Measurements from ENCODE around the gene CHST5. TPM values are rescaled to one million over a fixed set of nuclear protein-coding genes. Genes with fewer than 3 reads are reported as not detected.

Gene CHST5
- total and polyA plus RNA-seq, 2 of the 8 experiments (the other 6 are each of a cell fraction or from before 2014, with no cell fraction given): 0.13 to 0.23 TPM

DNA sequence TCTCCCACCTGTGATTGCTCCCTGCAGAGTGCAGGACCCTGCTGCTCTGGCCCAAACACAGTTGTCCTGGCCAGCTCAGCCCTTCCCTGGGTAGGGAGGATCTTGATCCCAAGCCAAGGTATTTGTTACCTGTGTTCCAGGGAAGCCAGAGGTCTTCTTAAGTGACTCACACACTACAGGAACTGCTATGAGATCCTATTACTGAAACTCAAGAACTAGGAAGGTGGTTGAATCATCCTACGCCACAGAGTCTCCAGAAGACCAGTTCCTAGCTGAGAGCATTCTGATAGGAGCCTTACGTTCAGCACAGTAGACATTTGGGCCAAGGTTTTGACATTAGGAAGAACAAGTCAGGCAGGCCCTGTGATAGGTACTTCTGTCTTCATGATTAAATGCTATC, 52.7 kb downstream of the CHST5 start:
- Histone ChIP-seq H3K9ac (replicated peaks in 1 of 4; ENCODE audit: extremely low read depth in 1 of 4, low read depth in 3 of 4, low read length in 3 of 4) (no peak overlapping the region), H3K27ac (ENCODE audit: low read depth, low read length) (no peak overlapping the region), H3K14ac (ENCODE audit: insufficient read length) (no peak overlapping the region), H2AFZ (ENCODE audit: low read length) (no peak overlapping the region), H3K56ac (replicated peaks; ENCODE audit: insufficient read length, low read depth, low read length) (no peak overlapping the region), H3K9me3 (ENCODE audit: insufficient read depth in 2 of 2, low read depth in 1 of 2, low read length in 1 of 2) (no peaks in the 10 kb centered on the region), H4K91ac (replicated peaks; ENCODE audit: insufficient read length, low read length) (no peak overlapping the region), H3K4me3 (ENCODE audit: extremely low read depth in 1 of 4, insufficient read depth in 2 of 4, low read depth in 3 of 4, low read length in 4 of 4) (no peak overlapping the region), H3K36me3 (ENCODE audit: control insufficient read depth in 2 of 4, insufficient read depth in 4 of 4, low read length in 3 of 4) (peaks cover 0 to 20% (median 10%) of the 10 kb centered on the region in 4 experiments; a peak in 7 of 8 replicates), H3K79me2 (ENCODE audit: control insufficient read depth in 1 of 2, insufficient read depth in 2 of 2, low read length in 2 of 2) (no peaks in the 10 kb centered on the region), H3K79me1 (ENCODE audit: low read depth, low read length) (peaks cover 4% of the 10 kb centered on the region; the same call in 1 of the 2 replicates), H4K5ac (ENCODE audit: insufficient read length, low read depth, low read length) (no peak overlapping the region), H3K4ac (replicated peaks; ENCODE audit: insufficient read length, low read depth, low read length) (no peak overlapping the region), H3K4me1 (replicated peaks in 1 of 4; ENCODE audit: control insufficient read depth in 3 of 4, insufficient read depth in 4 of 4, low read length in 3 of 4) (no peaks in the 10 kb centered on the region), H2BK5ac (ENCODE audit: low read depth, low read length) (no peak overlapping the region; the same call in 1 of the 2 replicates), H4K20me1 (replicated peaks in 1 of 2; ENCODE audit: control insufficient read depth in 1 of 2, insufficient read depth in 2 of 2, low read length in 2 of 2) (peaks cover 0 to 2% of the 10 kb centered on the region in 2 experiments), H3K23ac (ENCODE audit: insufficient read length) (no peak overlapping the region), H2BK20ac (ENCODE audit: low read length) (no peak overlapping the region), H3K23me2 (ENCODE audit: low read depth, low read length) (no peaks in the 10 kb centered on the region), H2AK5ac (ENCODE audit: low read depth, low read length) (no peak overlapping the region), H3K18ac (ENCODE audit: extremely low read depth, low read length) (no peak overlapping the region), H3K4me2 (ENCODE audit: insufficient read depth in 1 of 2, low read depth in 2 of 2, low read length in 2 of 2) (no peak overlapping the region), H2BK12ac (ENCODE audit: low read depth, low read length) (no peak overlapping the region), H2BK120ac (replicated peaks; ENCODE audit: low read depth, low read length) (no peak overlapping the region), H3K27me3 (replicated peaks in 1 of 4; ENCODE audit: control insufficient read depth in 3 of 4, extremely low read depth in 1 of 4, insufficient read depth in 3 of 4, low read length in 3 of 4) (no peaks in the 10 kb centered on the region), H4K8ac (ENCODE audit: extremely low read depth, insufficient read depth, low read length) (no peak overlapping the region), H2BK15ac (ENCODE audit: low read length) (no peak overlapping the region)
- POLR2A ChIA-PET (ENCODE audit: partially characterized antibody): no interaction called here
- DNase-seq (ENCODE audit: low read depth in 1 of 2, low spot score in 2 of 2) (no peak), FAIRE-seq (no peak)
- no peak for TF ChIP-seq YY1 (IDR thresholded peaks at IDR 0.05; ENCODE audit: low read depth, low read length)
- no peak for TF ChIP-seq SP2 (IDR thresholded peaks at IDR 0.05; ENCODE audit: low read length)
- no peak for TF ChIP-seq EGR1 (IDR thresholded peaks at IDR 0.05; ENCODE audit: borderline replicate concordance, low read depth, low read length)
- no peak for TF ChIP-seq HDAC6 (IDR thresholded peaks at IDR 0.05; ENCODE audit: low read depth, low read length)
- no peak for TF ChIP-seq CEBPB (IDR thresholded peaks at IDR 0.05; ENCODE audit: low read depth, low read length)
- no peak for TF ChIP-seq PHF8 (conservative IDR thresholded peaks at IDR 0.05; ENCODE audit: low read depth, low read length)
- CTCF ChIA-PET (ENCODE audit: partially characterized antibody): interaction anchor here (0.7 to 12.3 kb wide), 5 partner anchors 8 to 233 kb away, joined by 3 to 127 read pairs (median 7); no protein-coding TSS in a partner anchor
- WGBS, 2 experiments (ENCODE audit: extremely low coverage in 1 of 2, insufficient coverage in 1 of 2, insufficient read length in 1 of 2, insufficient replicate concordance in 2 of 2, low coverage in 1 of 2, low lambda C conversion rate in 2 of 2, missing lambda C conversion rate in 1 of 2): 96% methylated on average over 2 of the region's 2 CpGs; no CpG with 5 or more reads in 1 of the 2 experiments

All from H1 (cell line).